SU-DHL-6 (cell line): ENCODE measurements around the gene ZNF814.

Experiments used
- H2AFZ ChIP-seq: fragments of 200-600 bp; sonication (generic); 2 replicates; pipeline ENCODE4 v1.6.1; 2014; ENCODE audit warnings: low read depth, mild to moderate bottlenecking, moderate library complexity, mixed read lengths, antibody characterized with exemption, low read length; ENCODE audit not compliant: severe bottlenecking
- H3F3A ChIP-seq: fragments of 200-600 bp; shearing (Covaris generic); 2 replicates; pipeline ENCODE4 v1.6.0; 2016; ENCODE audit warnings: antibody characterized with exemption, mild to moderate bottlenecking; ENCODE audit not compliant: insufficient read depth
- H3K27ac ChIP-seq: fragments of 200-600 bp; sonication (generic); 2 replicates; pipeline ENCODE4 v1.5.1; 2016; ENCODE audit warnings: low read depth, mild to moderate bottlenecking, low read length, moderate library complexity, mixed read lengths
- H3K27me3 ChIP-seq: fragments of 200-600 bp; sonication (generic), shearing (Covaris generic); 2 replicates; pipeline ENCODE4 v1.6.0; 2014; ENCODE audit warnings: mild to moderate bottlenecking, low read length
- H3K36me3 ChIP-seq: fragments of 200-600 bp; sonication (generic); 2 replicates; pipeline ENCODE4 v1.6.1; 2014; ENCODE audit warnings: mild to moderate bottlenecking, low read length, mixed read lengths
- H3K4me2 ChIP-seq: fragments of 300-600, 200-600 bp; shearing (Covaris generic), sonication (generic); 2 replicates; pipeline ENCODE4 v1.6.0; 2014; ENCODE audit warnings: low read length, low read depth, mild to moderate bottlenecking; ENCODE audit not compliant: poor library complexity, severe bottlenecking
- H3K4me3 ChIP-seq: fragments of 200-600 bp; sonication (generic); 2 replicates; pipeline ENCODE4 v1.5.1; 2014; ENCODE audit warnings: antibody characterized with exemption, low read length, mild to moderate bottlenecking, mixed read lengths; ENCODE audit not compliant: insufficient read depth, poor library complexity, severe bottlenecking
- H3K79me2 ChIP-seq: fragments of 200-600 bp; sonication (generic); 2 replicates; pipeline ENCODE4 v1.6.1; 2014; ENCODE audit warnings: mild to moderate bottlenecking, low read length, moderate library complexity; ENCODE audit not compliant: insufficient read depth
- H3K9ac ChIP-seq: fragments of 200-600 bp; sonication (generic); 2 replicates; pipeline ENCODE4 v1.7.0; 2014; ENCODE audit warnings: mild to moderate bottlenecking, low read length
- H3K9me2 ChIP-seq: fragments of 200-600 bp; sonication (generic); replicated peaks from 2 replicates; pipeline ENCODE4 v1.6.1; 2014; ENCODE audit warnings: low read length; ENCODE audit not compliant: insufficient read depth
- H3K9me3 ChIP-seq: fragments of 200-600 bp; sonication (generic); 2 replicates; pipeline ENCODE4 v1.6.1; 2014; ENCODE audit warnings: low read length, mixed read lengths; ENCODE audit not compliant: insufficient read depth
- H4K20me1 ChIP-seq: fragments of 200-600 bp; sonication (generic); 2 replicates; pipeline ENCODE4 v1.6.1; 2014; ENCODE audit warnings: low read depth, mild to moderate bottlenecking, antibody characterized with exemption, low read length, moderate library complexity, mixed read lengths
- EZH2phosphoT487 ChIP-seq: fragments of 200-600 bp; sonication (generic), shearing (Covaris generic); conservative IDR thresholded peaks from 2 replicates; pipeline ENCODE4 v1.6.1; 2018; ENCODE audit warnings: mild to moderate bottlenecking, antibody characterized with exemption, low read length, moderate library complexity, mixed read lengths
- TF ChIP-seq, protein P1 (sequence below): fragments of 200-600 bp; sonication (generic); IDR thresholded peaks from one replicate; pipeline ENCODE4 v1.5.1; 2017; ENCODE audit warnings: antibody characterized with exemption, mild to moderate bottlenecking, low read length, moderate library complexity; ENCODE audit not compliant: insufficient read depth, poor library complexity, severe bottlenecking

ZNF814 gene

GRCh38 chr19:57802269-57802668 is 86.6 kb downstream of the ZNF814 start:
- H3K27ac ChIP-seq, result peak overlapping the region; percentile 46
- no peaks in the 10 kb centered on the region for H3K27me3 ChIP-seq
- no peak for TF ChIP-seq EZH2phosphoT487
- TF ChIP-seq, protein P1, sequence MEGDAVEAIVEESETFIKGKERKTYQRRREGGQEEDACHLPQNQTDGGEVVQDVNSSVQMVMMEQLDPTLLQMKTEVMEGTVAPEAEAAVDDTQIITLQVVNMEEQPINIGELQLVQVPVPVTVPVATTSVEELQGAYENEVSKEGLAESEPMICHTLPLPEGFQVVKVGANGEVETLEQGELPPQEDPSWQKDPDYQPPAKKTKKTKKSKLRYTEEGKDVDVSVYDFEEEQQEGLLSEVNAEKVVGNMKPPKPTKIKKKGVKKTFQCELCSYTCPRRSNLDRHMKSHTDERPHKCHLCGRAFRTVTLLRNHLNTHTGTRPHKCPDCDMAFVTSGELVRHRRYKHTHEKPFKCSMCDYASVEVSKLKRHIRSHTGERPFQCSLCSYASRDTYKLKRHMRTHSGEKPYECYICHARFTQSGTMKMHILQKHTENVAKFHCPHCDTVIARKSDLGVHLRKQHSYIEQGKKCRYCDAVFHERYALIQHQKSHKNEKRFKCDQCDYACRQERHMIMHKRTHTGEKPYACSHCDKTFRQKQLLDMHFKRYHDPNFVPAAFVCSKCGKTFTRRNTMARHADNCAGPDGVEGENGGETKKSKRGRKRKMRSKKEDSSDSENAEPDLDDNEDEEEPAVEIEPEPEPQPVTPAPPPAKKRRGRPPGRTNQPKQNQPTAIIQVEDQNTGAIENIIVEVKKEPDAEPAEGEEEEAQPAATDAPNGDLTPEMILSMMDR, result no peak
- H3K9me3 ChIP-seq, result no peaks in the 10 kb centered on the region
- no peak overlapping the region for H2AFZ ChIP-seq
- peak overlapping the region; percentile 20 for H3K4me2 ChIP-seq
- H3K4me3 ChIP-seq, result no peak overlapping the region
- H3K79me2 ChIP-seq, result peaks cover 14% of the 10 kb centered on the region
- H3K9ac ChIP-seq, result no peak overlapping the region
- no peaks in the 10 kb centered on the region for H4K20me1 ChIP-seq
- peaks cover 9% of the 10 kb centered on the region; the same call in 1 of the 2 replicates for H3F3A ChIP-seq
- H3K9me2 ChIP-seq, result no peaks in the 10 kb centered on the region
- H3K36me3 ChIP-seq, result no peaks in the 10 kb centered on the region

- no peaks in the 10 kb centered on the region for H3K9me3 ChIP-seq
- H3K9ac ChIP-seq, result no peak overlapping the region
- TF ChIP-seq EZH2phosphoT487, result no peak
- TF ChIP-seq, protein P1, result no peak
- H3K4me3 ChIP-seq, result no peak overlapping the region
- no peak overlapping the region for H2AFZ ChIP-seq
- no peaks in the 10 kb centered on the region for H3K9me2 ChIP-seq
- H3K36me3 ChIP-seq, result no peaks in the 10 kb centered on the region
- H3K27ac ChIP-seq, result no peak overlapping the region
- peaks cover 9% of the 10 kb centered on the region; the same call in 1 of the 2 replicates for H3F3A ChIP-seq
- peaks cover 9% of the 10 kb centered on the region for H3K79me2 ChIP-seq
- no peaks in the 10 kb centered on the region for H4K20me1 ChIP-seq
- H3K4me2 ChIP-seq, result no peak overlapping the region
- H3K27me3 ChIP-seq, result no peaks in the 10 kb centered on the region
Measured at GRCh38 chr19:57800696-57801095, 88.1 kb downstream of the ZNF814 start.
